Urinary bladder (tissue), 4 donors: ENCODE data around the gene ENO1. TPM values are rescaled to one million over a fixed set of nuclear protein-coding genes. Genes with fewer than 3 reads are reported as not detected.
"Not testable (repeated sequence)": the region's sequence is repeated elsewhere in the genome, so short reads cannot be mapped to it uniquely, and the experiment has no call there.

Experiments used
- DNase-seq: peaks from one replicate; pipeline ENCODE4 v3.0.0-alpha.2; 2015; ENCODE audit errors: extremely low spot score
- H3K27ac ChIP-seq: one replicate; pipeline ENCODE4 v1.5.1; 2013; ENCODE audit warnings: low read depth, mild to moderate bottlenecking, moderate library complexity
- H3K36me3 ChIP-seq: one replicate; pipeline ENCODE4 v1.6.1; 2013; ENCODE audit warnings: mild to moderate bottlenecking, moderate library complexity; ENCODE audit not compliant: insufficient read depth
- H3K4me1 ChIP-seq: one replicate; pipeline ENCODE4 v1.6.1; 2013; ENCODE audit warnings: mild to moderate bottlenecking, moderate library complexity; ENCODE audit not compliant: insufficient read depth
- H3K4me3 ChIP-seq: one replicate; pipeline ENCODE4 v1.5.1; 2013; ENCODE audit warnings: low read depth, low read length
- WGBS: extraction: QIAGEN DNeasy Blood & Tissue Kit; methylation state at CpG from one replicate; pipeline ENCODE4 v1.1.7; 2013; 5-methylcytosine and 5-hydroxymethylcytosine counted together
- polyA plus RNA-seq: library from polyadenylated mRNA; stranded (reverse); fragments of 200-250 nt; gene quantifications from one replicate; pipeline ENCODE4 v1.2.3, GENCODE V29; 2013
- total RNA-seq: library from RNA; depleted of rRNA; stranded (reverse); fragments of >200 nt; gene quantifications from one replicate; pipeline ENCODE4 v1.2.3, GENCODE V29; 2014
- donor health status: healthy with polysubstance abuse.
- donor health status: healthy.

Gene ENO1
- total and polyA plus RNA-seq, 2 donors: 268 to 715 TPM

DNA sequence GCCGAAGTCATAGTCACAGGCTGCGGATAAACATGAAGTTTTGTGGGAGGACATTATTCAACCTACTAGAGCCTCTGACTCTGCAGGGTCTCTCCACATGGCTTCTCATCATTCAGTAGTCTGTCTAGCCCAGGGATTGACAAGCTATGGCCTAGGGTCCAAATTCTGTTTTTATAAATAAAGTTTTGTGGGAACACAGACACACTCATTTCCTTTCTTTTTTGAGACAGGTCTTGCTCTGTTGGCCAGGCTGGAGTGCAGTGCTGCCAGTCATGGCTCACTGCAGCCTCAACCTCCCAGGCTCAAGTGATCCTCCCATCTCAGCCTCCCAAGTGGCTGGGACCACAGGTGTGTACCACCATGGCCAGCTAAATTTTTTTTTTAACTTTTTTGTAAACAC lies 8.1 kb upstream of the ENO1 start:
- H3K4me3 ChIP-seq: no peak overlapping the region
- H3K27ac ChIP-seq: no peak overlapping the region

DNA sequence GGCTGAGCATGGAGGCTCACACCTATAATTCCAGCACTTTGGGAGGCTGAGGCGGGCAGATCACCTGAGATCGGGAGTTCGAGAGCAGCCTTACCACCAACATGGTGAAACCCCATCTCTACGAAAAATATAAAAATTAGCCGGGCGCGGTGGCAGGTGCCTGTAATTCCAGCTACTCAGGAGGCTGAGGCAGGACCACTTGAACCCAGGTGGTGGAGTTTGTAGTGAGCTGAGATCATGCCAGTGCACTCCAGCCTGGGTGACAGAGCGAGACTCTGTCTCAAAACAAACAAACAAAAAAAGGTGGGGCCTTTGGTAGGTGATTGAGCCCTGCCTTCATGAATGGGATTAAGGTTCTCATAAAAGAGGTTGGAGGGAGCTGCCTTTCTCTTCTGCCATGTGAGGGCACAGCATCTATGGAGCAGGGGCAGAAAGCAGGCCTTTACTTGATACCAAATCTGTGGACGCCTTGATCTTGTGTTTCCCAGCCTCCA lies 7.6 kb upstream of the ENO1 start:
- H3K4me1 ChIP-seq, H3K4me3 ChIP-seq, H3K27ac ChIP-seq, DNase-seq, H3K36me3 ChIP-seq: not testable (repeated sequence)
- 94% methylated on average over 9 of the region's 9 CpGs for WGBS

More for the DNA sequence above, 8.1 kb upstream of the ENO1 start:
- H3K36me3 ChIP-seq: no peaks in the 10 kb centered on the region
- no peak for DNase-seq
- WGBS: 93% methylated on average over 2 of the region's 2 CpGs
- H3K4me1 ChIP-seq: no peaks in the 10 kb centered on the region

DNA sequence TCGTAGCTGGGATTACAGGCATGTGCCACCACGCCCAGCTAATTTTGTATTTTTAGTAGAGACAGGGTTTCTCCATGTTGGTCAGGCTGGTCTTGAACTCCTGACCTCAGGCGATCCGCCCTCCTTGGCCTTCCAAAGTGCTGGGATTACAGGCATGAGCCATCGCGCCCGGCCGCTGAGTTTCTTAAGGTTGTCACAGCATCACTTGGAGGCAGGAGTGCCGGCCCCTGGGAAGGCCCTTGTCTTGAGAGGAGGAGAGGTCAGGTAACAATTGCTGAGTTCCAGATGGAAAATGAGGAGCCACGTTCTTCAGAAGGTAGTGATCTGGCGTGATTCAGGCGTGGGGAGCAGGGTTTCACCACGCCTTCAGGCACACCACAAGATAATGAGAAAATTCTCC lies 5.6 kb upstream of the ENO1 start:
- WGBS: 93% methylated on average over 13 of the region's 13 CpGs
- not testable (repeated sequence) for H3K36me3 ChIP-seq, H3K27ac ChIP-seq, H3K4me3 ChIP-seq, H3K4me1 ChIP-seq, DNase-seq

DNA sequence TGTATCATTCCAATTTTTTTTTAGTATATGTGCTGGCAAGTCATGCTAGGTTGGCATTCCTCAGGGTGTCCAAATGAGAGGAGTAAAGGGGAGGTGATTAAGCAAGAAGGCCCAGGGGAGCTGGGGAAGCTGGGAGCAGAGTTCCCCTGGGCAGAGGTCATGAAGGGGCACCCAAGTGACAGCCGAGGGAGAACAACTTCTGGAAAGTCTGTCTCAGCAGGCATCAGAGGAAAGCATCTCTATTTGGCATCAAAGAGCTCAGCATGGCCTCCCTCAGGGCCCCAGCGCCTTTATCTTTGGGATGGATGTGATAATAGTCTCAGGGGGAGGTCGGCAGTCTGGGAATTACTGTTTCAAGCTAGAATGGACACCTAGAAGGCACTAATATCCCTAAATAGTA lies 5.0 kb upstream of the ENO1 start:
- Histone ChIP-seq H3K4me1 (no peaks in the 10 kb centered on the region), H3K4me3 (no peak overlapping the region), H3K36me3 (no peaks in the 10 kb centered on the region), H3K27ac (no peak overlapping the region)
- WGBS: 54% methylated on average over 3 of the region's 3 CpGs
- no peak for DNase-seq

DNA sequence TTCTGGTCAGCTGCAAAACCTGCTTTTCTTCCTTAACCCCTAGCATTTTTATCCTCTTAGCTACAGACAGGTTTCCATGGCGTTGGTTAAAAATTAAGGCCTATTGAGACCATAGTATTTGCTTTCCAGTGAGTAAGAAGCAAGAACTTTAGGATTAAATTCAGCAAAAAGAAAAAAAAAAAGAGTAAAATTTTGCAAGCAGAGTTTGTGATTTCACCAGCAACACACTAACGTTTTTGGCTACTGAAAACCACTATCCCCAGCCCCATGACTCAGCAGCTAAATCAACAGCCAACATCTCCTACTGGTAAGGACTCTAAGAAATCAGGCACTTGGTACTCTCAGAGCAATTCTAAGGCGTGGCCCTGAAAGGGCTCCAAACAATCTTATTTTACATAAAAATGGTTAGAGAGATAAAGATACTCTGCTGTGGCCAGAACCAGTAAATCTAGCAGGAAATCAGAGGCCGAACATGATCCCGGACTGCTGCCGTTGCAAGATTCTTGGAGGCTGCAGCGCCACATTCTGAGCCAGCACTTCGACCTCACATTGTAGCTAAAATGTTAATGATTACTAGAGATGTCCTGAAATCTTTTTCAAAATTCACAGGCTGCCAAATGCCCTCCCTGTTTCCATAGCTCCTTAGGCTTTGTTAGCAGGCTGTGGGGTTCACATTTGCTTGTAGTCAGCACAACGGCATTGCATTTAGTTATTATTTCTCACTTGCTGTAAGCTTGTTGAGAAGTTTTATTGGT lies 1.6 kb upstream of the ENO1 start:
- DNase-seq: no peak
- Histone ChIP-seq H3K27ac (no peak overlapping the region), H3K4me1 (no peaks in the 10 kb centered on the region), H3K4me3 (no peak overlapping the region), H3K36me3 (no peaks in the 10 kb centered on the region)
- 23% methylated on average over 9 of the region's 9 CpGs for WGBS

DNA sequence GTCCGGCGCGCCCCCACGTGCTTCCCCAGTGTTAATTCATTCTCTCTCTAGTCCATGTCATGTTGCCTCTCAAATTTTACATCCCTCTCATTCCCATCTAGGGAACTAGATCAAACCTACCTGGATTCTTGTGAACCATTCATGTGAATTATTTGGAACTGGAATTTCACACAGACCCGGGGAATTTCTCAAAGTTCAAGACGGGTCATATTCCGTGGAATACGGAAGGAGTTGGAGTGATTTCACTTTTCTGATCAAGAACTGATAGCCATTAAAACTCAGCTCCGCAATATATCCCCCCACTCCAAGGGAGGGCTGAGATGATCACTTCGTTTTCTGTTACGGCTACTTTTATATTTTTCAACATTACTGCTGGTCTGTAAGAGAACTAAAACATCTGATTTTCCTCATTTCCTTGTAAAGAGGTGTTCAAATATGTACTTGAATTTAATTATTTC lies 1.0 kb upstream of the ENO1 start:
- DNase-seq: no peak
- Histone ChIP-seq H3K4me1 (no peaks in the 10 kb centered on the region), H3K27ac (peak overlapping the region; percentile 97), H3K36me3 (no peaks in the 10 kb centered on the region), H3K4me3 (peak overlapping the region; percentile 46)
- 25% methylated on average over 11 of the region's 11 CpGs for WGBS

DNA sequence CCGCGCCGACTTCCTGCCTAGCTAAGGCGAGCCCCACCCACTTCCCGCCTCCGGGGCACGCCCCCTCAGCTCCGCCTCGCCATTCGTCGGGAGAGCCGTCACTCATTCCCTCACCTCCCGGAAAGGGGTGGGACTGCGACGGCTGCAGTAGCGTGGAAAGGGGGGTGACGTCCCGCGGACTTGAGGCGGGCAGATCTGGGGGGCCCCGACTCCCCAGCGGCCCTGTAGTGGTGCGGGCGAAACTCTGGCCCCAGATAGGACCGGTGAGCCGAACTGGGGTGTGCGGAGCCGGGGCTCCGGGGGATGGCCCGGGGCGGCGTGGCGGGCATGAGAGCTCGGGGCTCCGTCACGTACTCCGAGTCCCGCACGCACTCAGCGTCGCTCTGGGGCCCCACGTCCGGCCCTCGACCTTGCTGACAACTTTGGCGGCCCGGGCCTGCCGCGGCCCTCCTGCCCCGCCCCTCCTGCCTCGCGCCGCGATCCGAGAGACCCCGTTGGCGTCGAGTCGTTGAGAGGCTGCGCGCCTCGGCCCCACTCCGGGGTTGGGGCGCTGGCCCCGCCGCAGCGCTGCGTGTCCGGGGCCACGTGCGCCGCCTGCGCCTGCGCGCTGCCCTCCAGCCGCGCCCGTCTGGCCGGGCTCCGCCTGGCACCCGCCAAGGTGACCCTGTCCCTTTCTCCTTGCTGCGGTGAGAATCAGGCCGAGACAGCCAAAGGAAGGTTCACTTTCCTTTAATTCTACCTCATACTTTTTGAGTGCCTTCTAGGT lies 395 bp upstream of the ENO1 start:
- under 1% methylated on average over 82 of the region's 82 CpGs for WGBS
- Histone ChIP-seq H3K4me3 (peak overlapping the region; percentile 86), H3K27ac (peak overlapping the region; percentile 97), H3K36me3 (no peaks in the 10 kb centered on the region), H3K4me1 (no peaks in the 10 kb centered on the region)
- peak; percentile 93 for DNase-seq

DNA sequence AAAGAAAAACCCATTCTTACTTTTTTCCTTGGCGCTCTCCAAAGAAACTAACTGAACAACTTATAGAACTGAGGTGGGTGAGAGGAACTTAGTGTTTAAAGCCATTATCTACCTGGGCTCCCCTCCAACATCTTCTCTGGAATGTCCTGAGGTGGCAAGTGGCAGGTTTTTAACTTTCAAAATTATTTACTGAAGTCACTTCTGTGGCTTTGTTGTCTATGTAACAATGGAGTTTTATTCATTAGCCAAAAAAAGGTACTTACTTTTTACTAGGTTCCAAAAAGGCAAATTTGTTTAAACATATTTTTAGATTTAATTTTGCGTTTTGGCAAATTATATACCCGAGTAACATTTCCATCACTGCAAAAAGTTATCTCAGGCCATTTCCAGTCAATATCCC lies 2.4 kb downstream of the ENO1 start:
- DNase-seq: no peak
- H3K36me3 ChIP-seq: no peaks in the 10 kb centered on the region
- H3K27ac ChIP-seq: no peak overlapping the region
- no peaks in the 10 kb centered on the region for H3K4me1 ChIP-seq
- 77% methylated on average over 3 of the region's 3 CpGs for WGBS
- H3K4me3 ChIP-seq: no peak overlapping the region

DNA sequence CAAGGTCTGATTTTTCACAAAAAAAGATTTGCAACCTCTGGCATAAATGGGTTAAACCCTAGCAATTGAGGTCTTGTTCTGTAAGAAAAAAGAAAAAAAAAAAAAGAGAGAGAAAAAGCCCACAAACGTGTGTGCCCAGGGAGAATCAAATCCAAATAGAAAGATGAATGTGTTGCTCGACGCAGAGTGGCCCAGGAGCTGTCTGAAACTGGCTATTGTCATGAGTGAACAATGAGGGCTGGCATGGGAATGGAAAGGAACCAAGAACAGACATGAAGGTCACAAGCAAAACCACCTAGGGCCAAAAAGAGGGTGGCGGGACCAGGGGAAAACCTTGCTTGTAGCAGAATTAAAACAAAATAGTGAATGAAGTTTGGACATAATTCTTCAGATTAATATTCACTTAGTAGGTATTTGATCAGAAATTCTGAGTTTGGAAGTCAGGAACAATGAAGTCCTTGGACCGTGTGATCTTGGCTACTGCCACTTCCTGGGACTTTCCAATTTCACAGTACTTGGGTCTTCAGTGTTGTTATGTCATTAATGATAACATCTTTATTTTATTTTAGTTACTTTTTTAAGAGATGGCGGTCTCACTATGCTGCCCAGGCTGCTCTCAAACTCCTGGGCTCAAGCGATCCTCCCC lies 3.1 kb downstream of the ENO1 start:
- Histone ChIP-seq H3K4me1 (no peaks in the 10 kb centered on the region), H3K4me3 (no peak overlapping the region), H3K36me3 (no peaks in the 10 kb centered on the region), H3K27ac (no peak overlapping the region)
- DNase-seq: no peak
- 64% methylated on average over 7 of the region's 7 CpGs for WGBS

DNA sequence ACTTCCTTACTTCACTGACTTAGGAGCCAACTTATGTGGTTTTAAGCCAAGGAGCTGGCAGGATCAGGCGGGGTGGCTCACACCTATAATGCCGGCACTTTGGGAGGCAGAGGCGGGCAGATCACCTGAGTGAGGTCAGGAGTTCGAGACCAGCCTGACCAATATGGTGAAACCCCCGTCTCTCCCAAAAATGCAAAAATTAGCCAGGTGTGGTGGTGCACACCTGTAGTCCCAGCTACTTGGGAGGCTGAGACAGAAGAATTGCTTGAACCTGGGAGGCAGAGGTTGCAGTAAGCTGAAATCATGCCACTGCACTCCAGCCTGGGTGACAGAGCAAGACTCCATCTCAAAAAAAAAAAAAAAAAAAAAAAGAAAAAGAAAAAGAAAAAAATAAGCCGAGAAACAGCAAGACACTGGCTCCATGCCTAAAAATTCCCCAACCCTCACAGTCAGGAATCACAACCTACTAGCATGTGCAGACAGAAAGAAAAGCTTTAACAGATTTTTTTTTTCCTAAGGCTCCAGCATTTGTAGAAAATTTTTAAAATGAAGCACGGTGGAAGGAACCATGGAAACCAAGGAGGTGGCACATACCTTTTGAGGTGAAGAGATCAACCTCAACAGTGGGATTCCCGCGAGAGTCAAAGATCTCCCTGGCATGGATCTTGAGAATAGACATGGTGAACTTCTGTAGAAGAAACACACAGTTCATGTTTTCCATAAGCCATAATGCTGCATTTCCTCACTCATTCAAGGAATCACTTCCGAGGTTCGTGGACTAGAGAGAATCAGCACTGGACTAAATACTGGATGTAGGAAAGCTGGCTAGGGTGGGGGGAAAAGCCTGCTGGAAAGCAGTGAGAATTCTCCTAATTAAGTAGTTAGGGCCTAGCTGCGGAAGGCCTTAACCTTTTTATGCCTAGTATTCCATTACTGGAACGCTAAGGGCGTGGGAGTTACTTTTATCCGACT lies 4.0 kb downstream of the ENO1 start:
- Histone ChIP-seq H3K4me3 (no peak overlapping the region), H3K27ac (no peak overlapping the region), H3K4me1 (no peaks in the 10 kb centered on the region), H3K36me3 (peaks cover 2% of the 10 kb centered on the region)
- WGBS: 86% methylated on average over 15 of the region's 15 CpGs
- no peak for DNase-seq

DNA sequence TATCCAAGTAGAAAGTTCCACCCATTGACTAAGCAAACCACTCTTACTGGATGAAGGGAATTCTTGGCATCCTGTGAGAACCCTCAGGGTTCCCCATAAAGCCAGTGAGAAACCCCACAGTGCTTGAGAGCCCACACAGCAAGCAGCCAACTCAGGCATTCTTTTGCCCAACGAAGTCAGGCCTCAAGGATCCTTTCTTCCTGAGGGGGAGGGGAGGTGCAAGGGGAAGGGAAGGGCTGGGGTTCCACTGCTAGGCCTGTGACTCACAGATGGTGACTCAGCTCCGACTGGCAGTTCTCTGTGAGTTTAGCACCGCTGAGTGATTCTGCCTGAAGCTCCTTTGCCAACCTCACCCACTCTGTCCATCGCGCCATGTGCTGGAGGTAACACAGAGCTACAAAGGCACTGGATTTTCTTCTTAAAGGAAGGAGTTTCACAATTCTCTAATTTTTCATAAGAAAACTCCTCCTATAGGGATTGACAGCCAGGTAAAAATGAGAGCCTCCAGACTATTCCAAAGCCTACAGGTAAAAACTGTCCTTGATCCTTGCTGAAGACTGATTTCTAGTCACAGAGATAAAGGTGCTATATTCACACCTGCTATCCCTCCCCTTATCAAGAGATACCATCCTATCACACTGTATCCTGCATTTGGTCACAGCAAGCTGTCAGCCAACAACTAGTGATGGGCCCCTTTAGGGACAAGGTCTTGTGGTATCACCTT lies 4.8 kb downstream of the ENO1 start:
- Histone ChIP-seq H3K4me1 (no peaks in the 10 kb centered on the region), H3K36me3 (peaks cover 4% of the 10 kb centered on the region), H3K4me3 (no peak overlapping the region), H3K27ac (no peak overlapping the region)
- peak; percentile 56 for DNase-seq
- WGBS: 19% methylated on average over 5 of the region's 5 CpGs

DNA sequence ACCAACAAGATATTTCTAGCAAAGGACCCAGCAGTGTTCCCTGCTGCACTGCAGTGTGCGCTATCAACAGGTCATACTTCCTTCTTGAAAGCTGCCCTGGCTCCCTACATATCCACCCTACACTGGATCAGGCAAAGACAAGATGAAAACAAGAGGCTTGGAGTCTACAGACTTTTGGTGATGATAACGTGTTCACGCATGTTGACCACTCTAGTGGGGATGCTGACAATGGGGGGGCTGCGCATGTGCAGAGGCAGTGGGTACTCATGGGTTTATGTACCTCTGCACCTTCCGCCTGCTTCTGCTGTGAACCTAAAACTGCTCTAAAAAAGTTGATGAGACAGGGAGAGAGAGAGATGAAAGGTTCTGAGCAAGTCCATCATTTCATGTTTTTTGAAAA lies 5.5 kb downstream of the ENO1 start:
- H3K36me3 ChIP-seq: peaks cover 4% of the 10 kb centered on the region
- DNase-seq: no peak
- 93% methylated on average over 5 of the region's 5 CpGs for WGBS
- no peaks in the 10 kb centered on the region for H3K4me1 ChIP-seq
- no peak overlapping the region for H3K27ac ChIP-seq
- no peak overlapping the region for H3K4me3 ChIP-seq
